AG10803 (cell line): ENCODE results near the gene POFUT2.
A peak's percentile ranks its signal among the peaks of the same experiment; 100 is the strongest.

Source experiments
- DNase-seq: peaks from one replicate; pipeline ENCODE4 v3.0.0; 2010; ENCODE audit warnings: low read depth
- H3K4me3 ChIP-seq: 2 replicates; pipeline ENCODE4 v1.5.1; 2011; ENCODE audit warnings: mild to moderate bottlenecking, low read length, control low read depth
- CTCF ChIP-seq: conservative IDR thresholded peaks from 2 replicates; pipeline ENCODE4 v1.5.1; 2011; ENCODE audit warnings: mild to moderate bottlenecking, low read length, control low read depth, inconsistent platforms

Gene POFUT2

GRCh38 chr21:45287438-45288391, at the start of gene POFUT2:
POFUT2 (minus strand) TSS chr21:45287895; CDS start chr21:45287871, 24 bp downstream.
- peak; percentile 4; the same call in 1 of the 2 replicates for TF ChIP-seq CTCF
- DNase-seq = peak; percentile 91
- peak within 1 kb of the TSS; percentile 72 for H3K4me3 ChIP-seq

- no peak overlapping the region for H3K4me3 ChIP-seq
- peak; percentile 32 for DNase-seq
- TF ChIP-seq CTCF = no peak
Measured at GRCh38 chr21:45336870-45337269, 49.2 kb upstream of the POFUT2 start.

GRCh38 chr21:45336535-45336810, 48.8 kb upstream of the POFUT2 start:
- no peak overlapping the region for H3K4me3 ChIP-seq
- no peak for DNase-seq
- no peak for TF ChIP-seq CTCF

GRCh38 chr21:45335761-45336534, 48.3 kb upstream of the POFUT2 start:
- H3K4me3 ChIP-seq = no peak overlapping the region
- TF ChIP-seq CTCF = no peak
- no peak for DNase-seq

GRCh38 chr21:45335151-45335760, 47.6 kb upstream of the POFUT2 start:
- no peak for TF ChIP-seq CTCF
- no peak overlapping the region for H3K4me3 ChIP-seq
- no peak for DNase-seq

- no peak for TF ChIP-seq CTCF
- no peak for DNase-seq
- no peak overlapping the region for H3K4me3 ChIP-seq
Measured at GRCh38 chr21:45334591-45335081, 46.9 kb upstream of the POFUT2 start.
